HCT116 (cell line): ENCODE measurements around the gene PDGFD. TPM values are rescaled to one million over a fixed set of nuclear protein-coding genes. Genes with fewer than 3 reads are reported as not detected.

Source experiments
- ATAC-seq: fragments of 200-7000 bp; cut with Tn5 transposase; 2 replicates; pipeline ENCODE4 v1.9.1; 2020; ENCODE audit warnings: mild to moderate bottlenecking, moderate library complexity
- BruUV-seq: library from RNA; stranded (reverse); fragments of 400-500 nt; replicated peaks from 2 replicates; lab custom pipeline; 2021; lab: Mats Ljungman, UMichigan
- CTCF ChIA-PET: fragments of 300-600 bp; sonication (Branson Sonifier 250); formaldehyde crosslinking; loops from one replicate; lab custom pipeline; 2021; ENCODE audit warnings: antibody characterized with exemption; lab: Charles Lee
- POLR2A ChIA-PET: fragments of 300-600, 350-600 bp; sonication (Branson Sonifier 250); formaldehyde crosslinking; loops from one replicate; lab custom pipeline; 2021; ENCODE audit warnings: antibody characterized with exemption; lab: Charles Lee
- RAD21 ChIA-PET, 2 experiments: fragments of 300-600 bp; sonication (Branson Sonifier 250); formaldehyde crosslinking; loops; one replicate each; lab custom pipeline; 2023; ENCODE audit warnings: low total read pairs in 2 of 2; ENCODE audit not compliant: uncharacterized antibody in 2 of 2, unreplicated experiment in 2 of 2, low non-redundant PET in 1 of 2; lab: Charles Lee
- DNase-seq: peaks from one replicate; pipeline ENCODE4 v3.0.0-alpha.2; 2010; ENCODE audit warnings: low read depth, low spot score
- H2AFZ ChIP-seq: fragments of 200-600 bp; shearing (Covaris generic), sonication (generic); 2 replicates; pipeline ENCODE4 v1.6.1; 2017; ENCODE audit warnings: low read depth, mixed run types, mixed read lengths, antibody characterized with exemption, low read length; ENCODE audit not compliant: poor library complexity, severe bottlenecking
- H3K27ac ChIP-seq: 2 replicates; pipeline ENCODE4 v1.5.1; 2012; ENCODE audit warnings: low read depth, low read length
- H3K27me3 ChIP-seq: fragments of 200-600 bp; sonication (generic); 2 replicates; pipeline ENCODE4 v1.6.1; 2016; ENCODE audit warnings: mixed run types, low read length, mixed read lengths; ENCODE audit not compliant: insufficient read depth
- H3K36me3 ChIP-seq, 2 experiments: fragments of 200-500 bp in 1 of 2; fragments of 200-600 bp in 1 of 2; sonication (Bioruptor generic) in 1 of 2; sonication (generic) in 1 of 2; 2 replicates each; pipeline versions ENCODE4 v1.5.1 to v1.6.1; 2014 to 2016; ENCODE audit warnings: low read length in 2 of 2, inconsistent platforms in 1 of 2, mixed read lengths in 1 of 2, mixed run types in 1 of 2; ENCODE audit not compliant: insufficient read depth in 2 of 2, control insufficient read depth in 1 of 2
- H3K4me1 ChIP-seq, 2 experiments: fragments of 200-600 bp in 1 of 2; sonication (generic) in 1 of 2; 2 replicates each; pipeline versions ENCODE4 v1.5.1 to v1.6.1; 2012 to 2017; ENCODE audit warnings: low read length in 2 of 2, inconsistent platforms in 1 of 2, mild to moderate bottlenecking in 1 of 2, mixed read lengths in 1 of 2, mixed run types in 1 of 2, moderate library complexity in 1 of 2; ENCODE audit not compliant: insufficient read depth in 2 of 2, control insufficient read depth in 1 of 2
- H3K4me2 ChIP-seq: fragments of 200-600 bp; sonication (generic); 2 replicates; pipeline ENCODE4 v1.6.1; 2017; ENCODE audit warnings: mixed run types, low read length, mixed read lengths
- H3K4me3 ChIP-seq, 2 experiments: fragments of 200-600 bp in 1 of 2; sonication (generic) in 1 of 2; replicated peaks in 1 of 2; 2 replicates each; pipeline ENCODE4 v1.5.1; 2011 to 2016; ENCODE audit warnings: low read length in 2 of 2, control low read depth in 1 of 2, low read depth in 1 of 2, mild to moderate bottlenecking in 1 of 2, mixed read lengths in 1 of 2, mixed run types in 1 of 2
- H3K79me2 ChIP-seq: fragments of 200-600 bp; sonication (generic); 2 replicates; pipeline ENCODE4 v1.6.1; 2017; ENCODE audit warnings: mild to moderate bottlenecking, mixed run types, low read length, moderate library complexity, mixed read lengths; ENCODE audit not compliant: insufficient read depth
- H3K9ac ChIP-seq: fragments of 200-600 bp; sonication (generic); 2 replicates; pipeline ENCODE4 v1.6.1; 2016; ENCODE audit warnings: low read length, mixed read lengths
- H3K9me2 ChIP-seq: fragments of 200-600 bp; sonication (generic), shearing (Covaris generic); 2 replicates; pipeline ENCODE4 v1.6.1; 2017; ENCODE audit warnings: mixed run types, mild to moderate bottlenecking, moderate library complexity; ENCODE audit not compliant: insufficient read depth
- H3K9me3 ChIP-seq, 2 experiments: fragments of 200-500 bp in 1 of 2; fragments of 200-600 bp in 1 of 2; sonication (Bioruptor generic) in 1 of 2; sonication (generic) in 1 of 2; 2 replicates each; pipeline ENCODE4 v1.6.1; 2014 to 2017; ENCODE audit warnings: low read length in 2 of 2, mixed read lengths in 2 of 2, inconsistent platforms in 1 of 2, low read depth in 1 of 2, mild to moderate bottlenecking in 1 of 2, mixed run types in 1 of 2, moderate library complexity in 1 of 2; ENCODE audit not compliant: control insufficient read depth in 1 of 2, insufficient read depth in 1 of 2
- H4K20me1 ChIP-seq: fragments of 200-600 bp; sonication (generic), shearing (Covaris generic); 2 replicates; pipeline ENCODE4 v1.6.1; 2017; ENCODE audit warnings: mixed run types, mild to moderate bottlenecking, moderate library complexity; ENCODE audit not compliant: insufficient read depth
- ATF3 ChIP-seq: IDR thresholded peaks from 2 replicates; pipeline ENCODE4 v1.6.1; 2012
- EZH2 ChIP-seq: fragments of 200-600 bp; sonication (generic); IDR thresholded peaks from 2 replicates; pipeline ENCODE4 v1.6.1; 2017; ENCODE audit warnings: antibody characterized with exemption, mixed run types
- MAX ChIP-seq: IDR thresholded peaks from 2 replicates; pipeline ENCODE4 v1.6.1; 2012
- REST ChIP-seq: IDR thresholded peaks from 2 replicates; pipeline ENCODE4 v1.6.1; 2012; ENCODE audit warnings: low read depth
- SIN3A ChIP-seq: IDR thresholded peaks from 2 replicates; pipeline ENCODE4 v1.6.1; 2012; ENCODE audit warnings: low read depth
- TCF7L2 ChIP-seq: IDR thresholded peaks from 2 replicates; pipeline ENCODE4 v1.7.0; 2011; ENCODE audit warnings: borderline replicate concordance, inconsistent platforms; ENCODE audit not compliant: insufficient read depth, insufficient read length; ENCODE audit errors: extremely low read depth
- ZBTB33 ChIP-seq: IDR thresholded peaks from 2 replicates; pipeline ENCODE4 v1.6.1; 2011; ENCODE audit warnings: mild to moderate bottlenecking, low read length, moderate library complexity; ENCODE audit not compliant: insufficient replicate concordance; ENCODE audit errors: extremely low read depth
- intact Hi-C: fragments of 100-400 bp; cut with micrococcal nuclease; formaldehyde crosslinking; loops from 2 replicates; pipeline ENCODE4 v1.10.0; 2022
- total RNA-seq: library from RNA; stranded (reverse); gene quantifications from one replicate; pipeline ENCODE4 v1.2.1, GENCODE V29; 2021; ENCODE audit not compliant: unreplicated experiment

Gene PDGFD
- total RNA-seq, 1 experiment from 2014 or later = 0.34 TPM

- Histone ChIP-seq H3K9me3 (no peaks in the 10 kb centered on the region), H3K4me1 (no peaks in the 10 kb centered on the region), H3K9me2 (no peaks in the 10 kb centered on the region), H3K27ac (no peak overlapping the region), H3K4me2 (no peak overlapping the region), H3K27me3 (no peaks in the 10 kb centered on the region), H3K36me3 (no peaks in the 10 kb centered on the region), H3K79me2 (no peaks in the 10 kb centered on the region), H3K9ac (no peak overlapping the region), H3K4me3 (no peak overlapping the region), H4K20me1 (no peaks in the 10 kb centered on the region), H2AFZ (no peak overlapping the region)
- intact Hi-C loops = no loop called here
- DNase-seq = no peak
- ATAC-seq = no peak
- RAD21 ChIA-PET = no interaction called here
- TF ChIP-seq EZH2 = no peak
- TF ChIP-seq MAX = no peak
- TF ChIP-seq ATF3 = no peak
- TF ChIP-seq REST = no peak
- no peak for TF ChIP-seq SIN3A
- TF ChIP-seq TCF7L2 = no peak
- TF ChIP-seq ZBTB33 = no peak
- no TSS peak for BruUV-seq
- CTCF ChIA-PET = no interaction called here
- POLR2A ChIA-PET = no interaction called here
Observed at GRCh38 chr11:103862094-103862801, 301.7 kb downstream of the PDGFD start.

Other genes starting within 250 kb of the PDGFD start
- gene DDI1, start 127.5 kb downstream of the PDGFD start, total RNA-seq = not detected